DND-41 (cell line): Measurements from ENCODE around the gene ACVR2B.

ENCODE experiments used
- CTCF ChIP-seq: IDR thresholded peaks from 2 replicates; pipeline ENCODE4 v1.5.1; 2012; ENCODE audit warnings: borderline replicate concordance, low read length, moderate library complexity, mild to moderate bottlenecking; ENCODE audit not compliant: poor library complexity, severe bottlenecking; ENCODE audit errors: extremely low read depth
- EZH2 ChIP-seq: IDR thresholded peaks from 3 replicates; pipeline ENCODE4 v1.6.1; 2012; ENCODE audit warnings: borderline replicate concordance, low read depth, mild to moderate bottlenecking, moderate library complexity, low read length, inconsistent platforms; ENCODE audit not compliant: severe bottlenecking

- TF ChIP-seq CTCF = no peak
- no peak for TF ChIP-seq EZH2
Observed at GRCh38 chr3:38411591-38411990, 42.1 kb upstream of the ACVR2B start.
